Uterus (tissue), 2 donors: ENCODE results near the gene MEIOB.

Experiments
- POLR2A ChIP-seq, 2 donors: fragments of 450-650 bp; IDR thresholded peaks; one replicate each; pipeline ENCODE4 v1.6.1; 2016; ENCODE audit warnings: antibody characterized with exemption in 2 of 2, mild to moderate bottlenecking in 1 of 2, moderate library complexity in 1 of 2
- TF ChIP-seq, protein P1 (sequence below), 4 experiments: fragments of 200-600 bp in 2 of 4; fragments of 450-650 bp in 2 of 4; sonication (generic) in 2 of 4; IDR thresholded peaks; one replicate each; pipeline ENCODE4 v1.5.1; 2016 to 2019; ENCODE audit warnings: antibody characterized with exemption in 4 of 4, mild to moderate bottlenecking in 2 of 4, moderate library complexity in 1 of 4

DNA sequence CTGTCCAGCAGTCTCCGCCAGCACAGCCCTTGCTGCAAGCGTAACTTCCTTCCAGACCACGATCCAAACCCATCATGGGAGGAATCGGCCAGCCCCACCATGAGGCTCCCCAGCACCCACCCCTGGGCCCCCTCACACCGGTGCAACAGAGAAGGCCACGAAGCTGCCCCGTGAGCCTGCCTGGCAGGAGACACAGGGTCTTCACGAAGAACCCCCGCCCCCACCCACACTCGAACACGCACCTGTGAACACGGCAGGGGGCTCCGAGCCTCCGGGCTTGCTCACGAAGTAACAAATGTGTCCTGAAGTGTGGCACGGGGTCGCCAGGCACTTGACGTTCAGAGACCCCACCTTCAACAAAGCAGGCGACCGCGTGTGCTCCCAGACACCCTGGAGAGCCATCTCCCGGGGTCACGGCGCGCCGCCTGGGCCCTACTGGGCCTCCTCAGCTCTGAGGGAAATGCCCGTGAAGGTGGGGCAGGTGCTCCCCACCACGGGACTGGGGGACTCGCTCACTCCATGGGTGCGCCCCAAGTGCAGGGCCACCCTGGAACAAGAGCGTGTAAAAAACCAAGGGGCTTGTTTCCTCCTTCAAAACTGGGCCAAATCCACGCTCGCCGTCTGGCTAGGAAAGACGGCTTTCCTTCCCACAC lies 53.0 kb downstream of the MEIOB start:
- TF ChIP-seq POLR2A (IDR thresholded peaks at IDR 0.05) = no peak
- TF ChIP-seq, protein P1, sequence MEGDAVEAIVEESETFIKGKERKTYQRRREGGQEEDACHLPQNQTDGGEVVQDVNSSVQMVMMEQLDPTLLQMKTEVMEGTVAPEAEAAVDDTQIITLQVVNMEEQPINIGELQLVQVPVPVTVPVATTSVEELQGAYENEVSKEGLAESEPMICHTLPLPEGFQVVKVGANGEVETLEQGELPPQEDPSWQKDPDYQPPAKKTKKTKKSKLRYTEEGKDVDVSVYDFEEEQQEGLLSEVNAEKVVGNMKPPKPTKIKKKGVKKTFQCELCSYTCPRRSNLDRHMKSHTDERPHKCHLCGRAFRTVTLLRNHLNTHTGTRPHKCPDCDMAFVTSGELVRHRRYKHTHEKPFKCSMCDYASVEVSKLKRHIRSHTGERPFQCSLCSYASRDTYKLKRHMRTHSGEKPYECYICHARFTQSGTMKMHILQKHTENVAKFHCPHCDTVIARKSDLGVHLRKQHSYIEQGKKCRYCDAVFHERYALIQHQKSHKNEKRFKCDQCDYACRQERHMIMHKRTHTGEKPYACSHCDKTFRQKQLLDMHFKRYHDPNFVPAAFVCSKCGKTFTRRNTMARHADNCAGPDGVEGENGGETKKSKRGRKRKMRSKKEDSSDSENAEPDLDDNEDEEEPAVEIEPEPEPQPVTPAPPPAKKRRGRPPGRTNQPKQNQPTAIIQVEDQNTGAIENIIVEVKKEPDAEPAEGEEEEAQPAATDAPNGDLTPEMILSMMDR (IDR thresholded peaks at IDR 0.05) = no peak
